Activated CD8-positive, alpha-beta memory T cell treated with anti-CD3 and anti-CD28 coated beads for 48 hours (primary cell): ENCODE measurements around the gene CORO2B.

ENCODE experiments used
- DNase-seq, 3 experiments: peaks; one replicate each; pipeline ENCODE4 v3.0.0-alpha.2; 2020; ENCODE audit warnings: low read depth in 2 of 3, low spot score in 2 of 3

CORO2B gene

GRCh38 chr15:68589783-68590710 is 11.3 kb downstream of the CORO2B start:
- DNase-seq, result no peak

- DNase-seq, result no peak
Measured at GRCh38 chr15:68590721-68591389, 12.1 kb downstream of the CORO2B start.

GRCh38 chr15:68592054-68592453 is 13.3 kb downstream of the CORO2B start:
- no peak for DNase-seq

DNA sequence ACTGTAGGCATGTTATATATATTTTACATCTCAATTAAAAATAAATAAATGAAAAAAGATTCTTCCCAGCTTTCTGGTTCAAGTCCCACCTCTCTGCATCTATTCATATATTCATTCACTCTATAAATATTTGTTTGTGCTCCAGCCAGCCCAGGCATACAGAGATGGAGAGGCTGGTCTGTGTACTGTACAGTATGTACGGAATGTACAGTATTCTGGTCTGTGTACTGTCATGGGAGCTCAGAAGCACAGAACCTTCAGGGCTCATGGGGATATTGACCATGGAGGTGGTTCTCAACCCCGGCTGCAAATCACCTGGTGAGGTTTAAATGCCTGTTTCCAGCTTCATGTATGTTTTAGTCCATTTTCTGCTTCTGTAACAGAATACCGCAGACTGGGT is 13.8 kb downstream of the CORO2B start:
- no peak for DNase-seq

DNA sequence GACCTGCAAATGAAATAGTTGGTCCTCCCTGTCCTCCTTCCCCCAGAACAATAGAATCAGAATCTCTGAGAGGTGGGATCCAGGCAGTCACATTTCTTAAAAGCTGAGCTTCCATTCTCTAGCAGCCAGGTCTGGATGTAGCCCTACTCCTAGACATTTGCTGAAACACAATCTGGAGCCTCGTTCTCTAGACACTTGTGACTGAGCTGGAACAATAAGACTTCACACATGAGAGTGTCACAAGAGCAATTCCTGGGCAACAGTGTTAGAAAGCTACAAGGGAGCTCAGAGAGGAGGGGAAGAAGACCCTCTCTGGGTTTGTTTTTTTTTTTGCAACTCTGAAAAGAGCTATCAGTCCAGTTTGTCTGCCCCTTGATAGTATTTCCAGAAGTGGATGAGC is 14.5 kb downstream of the CORO2B start:
- no peak for DNase-seq

- no peak for DNase-seq
Measured at GRCh38 chr15:68593828-68594532, 15.2 kb downstream of the CORO2B start.

- no peak for DNase-seq
Measured at GRCh38 chr15:68594533-68595259, 15.9 kb downstream of the CORO2B start.

- DNase-seq, result no peak
Measured at GRCh38 chr15:68595260-68595564, 16.4 kb downstream of the CORO2B start.

DNA sequence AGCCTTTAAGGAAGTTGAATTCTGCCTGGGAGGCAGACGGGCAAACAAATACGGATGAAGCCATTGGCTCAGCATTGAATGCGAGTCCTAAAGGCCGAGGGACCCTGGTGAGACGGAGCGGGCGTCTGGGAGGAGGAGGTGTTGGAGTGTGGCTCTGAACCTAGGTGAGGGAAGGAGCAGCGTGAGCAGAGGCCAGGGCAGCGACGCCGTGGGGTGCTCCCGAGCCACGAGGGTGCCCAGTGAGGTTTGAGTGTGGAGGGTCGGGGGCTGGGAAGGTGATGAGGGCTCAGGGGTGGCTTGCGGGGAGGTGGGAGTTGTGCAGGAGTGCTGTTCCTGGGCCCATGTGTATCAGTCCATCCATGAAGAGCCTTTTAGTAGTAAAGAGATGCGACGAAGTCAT is 17.0 kb downstream of the CORO2B start:
- DNase-seq, result no peak

GRCh38 chr15:68596691-68597090 is 17.9 kb downstream of the CORO2B start:
- DNase-seq, result no peak

GRCh38 chr15:68597581-68597980 is 18.8 kb downstream of the CORO2B start:
- DNase-seq, result no peak

DNA sequence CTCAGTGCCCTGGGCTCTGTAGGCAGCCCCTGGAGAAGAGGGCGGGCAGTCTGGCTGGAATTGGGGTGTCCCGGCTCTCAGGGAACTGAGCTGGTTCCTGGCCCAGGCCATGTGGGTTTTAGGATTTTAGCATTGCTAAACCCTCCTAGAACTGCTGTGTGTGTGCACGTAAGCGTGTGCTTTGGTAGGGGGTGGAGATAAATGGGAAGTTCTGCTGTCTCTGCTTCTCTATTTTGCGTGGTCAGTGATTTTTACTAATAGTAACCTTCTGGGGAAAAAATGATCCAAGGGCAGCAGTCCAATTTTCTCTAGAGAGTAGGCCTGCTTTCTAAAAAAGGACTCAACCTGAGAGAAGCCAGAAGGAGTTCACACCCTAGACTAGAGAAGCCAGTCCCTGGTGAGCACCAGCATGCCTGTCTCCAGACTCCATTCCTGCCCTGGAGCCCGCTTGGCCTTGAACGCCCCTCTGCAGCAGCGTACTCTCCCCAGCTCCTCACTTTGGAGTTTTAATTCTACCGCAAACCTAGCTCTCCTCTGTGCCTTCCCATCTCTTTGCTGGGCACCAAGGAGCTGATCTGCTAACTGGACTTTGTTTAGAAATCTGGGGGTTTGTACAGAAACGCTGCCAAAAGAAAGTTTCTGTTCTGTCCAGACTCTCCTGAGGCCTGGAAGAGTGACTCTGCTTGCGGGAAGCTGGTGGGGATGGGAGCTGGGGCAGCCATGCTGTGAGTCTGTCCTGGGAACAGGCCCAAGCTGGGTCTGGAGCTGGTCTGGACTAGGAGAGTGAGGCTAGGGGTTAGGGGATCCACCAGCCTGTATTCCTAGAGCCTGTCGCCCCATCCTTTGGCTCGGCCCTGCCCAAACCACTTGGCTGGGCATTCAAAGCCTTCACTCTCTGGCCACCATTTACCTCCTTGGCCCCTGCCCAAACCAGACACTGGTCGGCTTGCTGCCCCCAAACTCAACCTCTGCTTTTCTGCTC is 19.7 kb downstream of the CORO2B start:
- no peak for DNase-seq

GRCh38 chr15:68599153-68599545 is 20.4 kb downstream of the CORO2B start:
- no peak for DNase-seq

GRCh38 chr15:68599560-68600071 is 20.8 kb downstream of the CORO2B start:
- no peak for DNase-seq

- DNase-seq, result no peak
Measured at GRCh38 chr15:68601206-68602197, 22.7 kb downstream of the CORO2B start.

DNA sequence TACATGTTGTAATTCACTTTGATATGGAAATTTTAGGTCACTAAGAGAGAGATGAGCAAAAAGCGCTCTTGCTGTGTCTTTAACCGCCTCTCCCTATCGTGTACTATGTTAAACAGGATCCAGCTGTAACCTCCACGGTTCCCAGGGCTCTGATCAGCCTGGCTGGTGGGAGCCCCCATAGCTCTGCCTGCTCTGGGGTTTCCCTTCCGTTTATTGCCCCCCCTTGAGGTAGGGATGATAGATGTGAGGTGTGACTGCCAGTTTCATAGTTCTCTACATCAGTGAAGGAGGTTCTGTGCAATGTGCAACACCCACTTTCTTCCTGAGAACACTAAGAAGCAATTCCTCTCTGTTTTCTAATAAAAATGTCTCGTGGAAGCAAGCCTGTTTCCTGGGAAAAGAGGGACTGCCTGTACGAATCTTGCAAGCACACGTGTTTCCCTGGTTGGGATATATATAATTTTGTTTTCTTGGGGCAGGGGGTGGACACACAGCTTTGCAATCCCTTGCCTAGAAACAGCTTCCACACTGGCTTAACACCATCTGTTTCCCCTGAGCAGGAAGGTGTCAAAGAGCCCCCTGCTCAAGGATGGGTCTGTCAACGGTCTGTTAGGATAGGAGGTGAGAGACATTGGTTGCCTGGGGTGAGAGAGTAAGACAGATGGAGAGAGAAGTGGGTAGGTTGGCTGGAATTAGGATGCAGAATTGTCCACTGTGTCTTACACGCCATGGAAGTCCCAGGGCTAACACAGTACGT is 23.8 kb downstream of the CORO2B start:
- DNase-seq, result no peak

- no peak for DNase-seq
Measured at GRCh38 chr15:68603216-68603595, 24.4 kb downstream of the CORO2B start.

DNA sequence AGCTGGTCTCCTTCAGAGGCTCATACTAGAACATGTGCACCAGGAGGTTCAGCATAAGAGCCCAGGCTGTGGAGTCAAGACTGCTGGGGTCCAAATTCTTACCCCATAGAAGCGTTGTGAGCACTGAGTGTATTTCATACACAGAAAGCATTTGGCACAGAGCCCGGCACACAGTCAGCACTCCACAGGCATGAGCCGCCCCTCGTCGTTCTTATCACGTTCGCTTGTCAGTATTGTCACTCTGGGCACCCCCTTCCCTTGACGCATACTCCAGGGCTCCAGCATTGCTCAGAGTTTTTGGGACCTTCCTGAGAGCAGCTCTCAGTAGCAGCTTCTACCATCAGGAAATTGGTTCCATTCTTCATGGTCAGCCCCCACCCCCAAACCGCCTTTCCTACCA is 25.2 kb downstream of the CORO2B start:
- no peak for DNase-seq
